Epithelial cell of esophagus (primary cell): ENCODE data around the gene CDKN2B-AS1.

Experiments
- DNase-seq: peaks from one replicate; pipeline ENCODE4 v3.0.0; 2010; ENCODE audit warnings: low read depth
- H3K4me3 ChIP-seq: 2 replicates; pipeline ENCODE4 v1.5.1; 2011; ENCODE audit warnings: mild to moderate bottlenecking, low read length, control low read depth
- CTCF ChIP-seq: IDR thresholded peaks from 2 replicates; pipeline ENCODE4 v1.5.1; 2011; ENCODE audit warnings: low read depth, mild to moderate bottlenecking, low read length, control low read depth, inconsistent platforms; ENCODE audit not compliant: insufficient read depth; ENCODE audit errors: missing control alignments

CDKN2B-AS1 gene

GRCh38 chr9:21982861-21983560 is 11.6 kb upstream of the CDKN2B-AS1 start:
- no peak for DNase-seq
- H3K4me3 ChIP-seq: no peak overlapping the region
- no peak for TF ChIP-seq CTCF

DNA sequence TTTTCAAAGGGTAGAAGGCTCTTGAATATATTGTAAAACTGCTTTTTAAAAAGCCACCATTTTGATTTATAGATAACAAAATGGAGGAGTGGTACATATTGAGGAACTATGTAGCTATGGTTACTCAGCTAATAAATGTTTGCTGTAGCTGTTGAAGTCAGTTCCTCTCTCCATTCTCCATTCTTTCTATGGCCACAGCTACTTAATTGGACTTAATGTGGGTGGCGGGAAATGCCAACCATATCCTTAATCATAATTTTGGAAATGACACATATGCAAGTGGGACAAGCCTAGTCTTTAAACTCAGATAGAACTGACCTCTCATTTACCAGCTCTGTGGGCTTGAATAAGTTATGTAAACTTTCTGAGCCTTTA is 11.0 kb upstream of the CDKN2B-AS1 start:
- no peak overlapping the region for H3K4me3 ChIP-seq
- no peak for TF ChIP-seq CTCF
- no peak for DNase-seq

DNA sequence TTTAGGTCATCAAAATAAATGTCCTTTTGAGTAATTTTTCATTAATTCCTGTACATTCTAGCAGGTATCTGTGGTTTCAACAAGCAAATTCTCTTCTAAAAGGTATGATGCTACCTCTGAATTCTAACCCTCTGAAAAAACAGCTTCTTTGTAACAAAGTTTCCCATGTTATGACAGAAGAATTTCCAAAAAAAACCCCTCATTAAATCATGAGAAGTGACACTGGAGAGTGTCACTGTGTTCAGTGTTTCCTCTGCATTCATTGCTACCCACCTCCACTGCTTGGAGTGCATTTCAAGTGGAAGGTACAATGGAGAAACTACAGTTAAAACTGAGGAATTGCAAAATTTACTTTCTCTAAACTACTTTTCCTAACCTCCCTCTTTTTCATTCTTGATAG is 10.5 kb upstream of the CDKN2B-AS1 start:
- DNase-seq: no peak
- no peak overlapping the region for H3K4me3 ChIP-seq
- no peak for TF ChIP-seq CTCF

DNA sequence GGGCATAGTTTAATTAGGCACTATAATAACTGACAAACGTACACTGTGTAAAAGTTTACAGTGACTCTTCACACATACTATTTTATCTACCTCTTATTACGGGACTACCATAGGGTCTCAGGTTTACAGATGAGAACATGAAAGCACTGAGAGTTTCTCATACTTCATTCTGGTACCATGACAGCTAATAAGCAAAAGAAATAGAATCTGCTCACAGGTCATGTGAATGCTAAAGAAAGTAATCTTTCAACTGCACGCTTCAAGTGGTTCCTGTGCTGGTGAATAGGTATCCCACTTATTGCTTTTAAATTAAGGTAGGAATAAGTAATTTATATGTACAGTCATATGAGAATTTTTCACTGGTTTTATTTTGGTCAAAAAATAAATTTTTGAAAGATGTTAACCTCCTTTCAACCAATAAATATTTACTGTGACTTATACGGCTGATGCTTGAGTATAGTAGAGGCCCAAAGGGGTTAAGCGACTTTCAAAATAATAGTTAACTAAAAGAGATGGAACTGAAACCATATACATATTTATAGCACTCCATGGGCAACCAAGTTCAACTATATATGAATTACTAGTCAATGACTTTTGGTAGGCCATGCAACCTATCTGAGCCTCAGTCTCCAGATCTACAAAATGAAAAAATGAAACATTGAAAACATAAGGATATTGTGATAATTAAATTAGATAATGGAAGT is 8.5 kb upstream of the CDKN2B-AS1 start:
- no peak for DNase-seq
- no peak overlapping the region for H3K4me3 ChIP-seq
- no peak for TF ChIP-seq CTCF

DNA sequence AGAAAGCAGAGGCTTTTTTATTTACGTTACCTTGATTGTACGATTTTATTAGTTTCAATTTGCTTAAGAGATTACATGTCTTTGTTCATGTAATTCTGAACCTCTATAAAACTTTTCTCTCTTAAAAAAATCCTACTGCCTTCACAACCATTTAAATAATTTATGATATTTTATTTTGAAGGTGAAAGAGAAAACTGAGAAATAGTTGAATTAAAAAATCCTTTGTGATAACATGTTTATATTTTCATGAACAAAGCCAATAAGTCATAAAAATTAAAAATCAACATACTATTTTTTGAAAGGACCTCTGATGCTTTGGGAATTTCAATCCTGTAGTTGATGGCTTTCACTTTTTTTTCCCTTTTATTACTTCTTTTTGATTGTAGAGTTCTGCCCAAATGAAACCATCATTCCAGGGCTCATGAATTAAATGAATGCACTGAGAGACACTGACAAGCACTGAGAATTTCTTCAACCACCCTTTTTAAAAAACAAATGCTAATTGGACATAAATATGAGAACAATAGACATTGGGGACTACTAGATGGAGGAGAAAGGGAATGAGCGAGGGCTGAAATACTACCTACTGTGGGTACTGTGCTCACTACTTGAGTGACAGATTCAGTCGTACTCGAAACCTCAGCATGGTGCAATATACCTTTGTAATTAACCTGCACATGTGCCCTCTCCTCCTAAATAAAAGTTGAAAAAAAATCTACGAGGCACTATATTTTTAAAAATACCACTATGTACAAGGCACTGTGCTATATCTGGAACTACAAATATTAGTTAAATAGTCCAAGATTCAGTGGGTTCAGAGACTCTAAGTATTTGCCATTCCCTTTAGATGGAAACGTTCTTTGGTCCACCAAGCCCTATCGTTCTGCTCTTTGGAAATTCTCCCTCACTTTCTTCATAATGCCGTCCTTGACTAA is 6.3 kb upstream of the CDKN2B-AS1 start:
- no peak for TF ChIP-seq CTCF
- H3K4me3 ChIP-seq: no peak overlapping the region
- DNase-seq: no peak

- TF ChIP-seq CTCF: no peak
- H3K4me3 ChIP-seq: no peak overlapping the region
- no peak for DNase-seq
Measured at GRCh38 chr9:21989440-21990189, 5.0 kb upstream of the CDKN2B-AS1 start.
